HepG2 (cell line): ENCODE results near the gene NRN1L. TPM values are rescaled to one million over a fixed set of nuclear protein-coding genes. Genes with fewer than 3 reads are reported as not detected.

Source experiments
- BORCS8-MEF2B ChIP-seq: sonication (generic); formaldehyde crosslinking; IDR thresholded peaks from 2 replicates; pipeline ENCODE4 v1.8.0; 2022; ENCODE audit warnings: mild to moderate bottlenecking, missing genetic modification reagents
- CENPT ChIP-seq: sonication (generic); formaldehyde crosslinking; IDR thresholded peaks from 2 replicates; pipeline ENCODE4 v1.8.0; 2022; ENCODE audit warnings: low read depth, mild to moderate bottlenecking, moderate library complexity, missing genetic modification reagents
- ERF ChIP-seq: IDR thresholded peaks from 2 replicates; pipeline ENCODE4 v1.6.1; 2018; ENCODE audit warnings: missing biosample characterization, missing genetic modification reagents
- FOXK2 ChIP-seq: fragments of 450-650 bp; IDR thresholded peaks from 2 replicates; pipeline ENCODE4 v1.6.1; 2016
- JARID2 ChIP-seq: sonication (generic); formaldehyde crosslinking; IDR thresholded peaks from 2 replicates; pipeline ENCODE4 v1.8.1; 2023; ENCODE audit warnings: missing genetic modification reagents, inconsistent platforms; ENCODE audit not compliant: insufficient replicate concordance
- NFKB2 ChIP-seq: sonication (generic); formaldehyde crosslinking; IDR thresholded peaks from 2 replicates; pipeline ENCODE4 v1.4.0; 2020; ENCODE audit warnings: missing genetic modification reagents, borderline replicate concordance
- NFRKB ChIP-seq: fragments of 450-650 bp; IDR thresholded peaks from 2 replicates; pipeline ENCODE4 v1.6.1; 2017
- NR3C1 ChIP-seq: sonication (generic); formaldehyde crosslinking; IDR thresholded peaks from 2 replicates; pipeline ENCODE4 v1.4.0; 2020; ENCODE audit warnings: missing genetic modification reagents
- POLR2AphosphoS2 ChIP-seq: IDR thresholded peaks from 2 replicates; pipeline ENCODE4 v1.6.1; 2011; ENCODE audit warnings: low read depth, low read length, improper control_type of control experiment
- PPARG ChIP-seq: conservative IDR thresholded peaks from 2 replicates; pipeline ENCODE4 v1.6.1; 2016; ENCODE audit warnings: missing biosample characterization, missing genetic modification reagents
- PRPF4 ChIP-seq: fragments of 200-400 bp; formaldehyde crosslinking; IDR thresholded peaks from 2 replicates; pipeline ENCODE4 v1.6.1; 2016; ENCODE audit warnings: low read length, low read depth; ENCODE audit not compliant: poor library complexity, severe bottlenecking
- SRSF9 ChIP-seq: fragments of 200-400 bp; formaldehyde crosslinking; IDR thresholded peaks from 2 replicates; pipeline ENCODE4 v1.6.1; 2018; ENCODE audit warnings: borderline replicate concordance, mild to moderate bottlenecking, low read depth, low read length; ENCODE audit not compliant: insufficient read depth, poor library complexity, severe bottlenecking
- ZFP62 ChIP-seq: sonication (generic); formaldehyde crosslinking; IDR thresholded peaks from 2 replicates; pipeline ENCODE4 v1.4.0; 2020; ENCODE audit warnings: missing genetic modification reagents
- ZNF333 ChIP-seq: sonication (generic); formaldehyde crosslinking; IDR thresholded peaks from 2 replicates; pipeline ENCODE4 v1.4.0; 2020; ENCODE audit warnings: mild to moderate bottlenecking, missing genetic modification reagents, borderline replicate concordance
- ZNF350 ChIP-seq: sonication (generic); formaldehyde crosslinking; IDR thresholded peaks from 2 replicates; pipeline ENCODE4 v1.4.0; 2020; ENCODE audit warnings: mild to moderate bottlenecking, low read depth, missing genetic modification reagents, borderline replicate concordance
- ZNF746 ChIP-seq: sonication (generic); formaldehyde crosslinking; IDR thresholded peaks from 2 replicates; pipeline ENCODE4 v1.8.0; 2022; ENCODE audit warnings: mild to moderate bottlenecking, missing genetic modification reagents
- ZNF891 ChIP-seq: sonication (generic); formaldehyde crosslinking; IDR thresholded peaks from 2 replicates; pipeline ENCODE4 v1.5.0; 2020; ENCODE audit warnings: mild to moderate bottlenecking, missing genetic modification reagents
- ZSCAN9 ChIP-seq: IDR thresholded peaks from 2 replicates; pipeline ENCODE4 v1.6.1; 2016; ENCODE audit warnings: borderline replicate concordance
- polyA plus RNA-seq, 8 experiments: library from polyadenylated mRNA; depleted of rRNA in 3 of 8; stranded (reverse) in 7 of 8; unstranded in 1 of 8; fragments of >200 nt; fragmentation: Illumina TruSeq in 4 of 8; extraction: Trizol in 4 of 8; gene quantifications; 2 replicates each; pipeline versions ENCODE4 v1.2.1 to v1.2.3, GENCODE V29; 2011 to 2016; ENCODE audit warnings: low read depth in 4 of 8, missing spikeins in 1 of 8, mixed read lengths in 1 of 8; ENCODE audit not compliant: insufficient read depth in 1 of 8
- total RNA-seq, 5 experiments: library from RNA; depleted of rRNA; stranded (reverse); fragments of >200 nt; fragmentation: Illumina TruSeq; extraction: Trizol; gene quantifications; 2 replicates each; pipeline ENCODE4 v1.2.3, GENCODE V29; 2016; ENCODE audit warnings: low read depth in 1 of 5
- TF ChIP-seq, protein P1 (sequence below): sonication (generic); formaldehyde crosslinking; IDR thresholded peaks from 2 replicates; pipeline ENCODE4 v1.5.1; 2020; ENCODE audit warnings: mild to moderate bottlenecking, missing genetic modification reagents, borderline replicate concordance
- TF ChIP-seq, protein P2 (sequence below): sonication (generic); formaldehyde crosslinking; IDR thresholded peaks from 2 replicates; pipeline ENCODE4; 2020; ENCODE audit warnings: missing genetic modification reagents, mild to moderate bottlenecking, borderline replicate concordance
- TF ChIP-seq, protein P3 (sequence below): IDR thresholded peaks from 2 replicates; pipeline ENCODE4 v1.6.1; 2016; ENCODE audit warnings: missing compliant biosample characterization, missing genetic modification reagents, borderline replicate concordance
- TF ChIP-seq, protein P4 (sequence below): IDR thresholded peaks from 2 replicates; pipeline ENCODE4 v1.6.1; 2012; ENCODE audit warnings: inconsistent platforms

Gene NRN1L
- total and polyA plus RNA-seq, 2 of the 13 experiments (the other 11 are each of a cell fraction or from before 2014, with no cell fraction given) = 0.53 to 1.2 TPM

DNA sequence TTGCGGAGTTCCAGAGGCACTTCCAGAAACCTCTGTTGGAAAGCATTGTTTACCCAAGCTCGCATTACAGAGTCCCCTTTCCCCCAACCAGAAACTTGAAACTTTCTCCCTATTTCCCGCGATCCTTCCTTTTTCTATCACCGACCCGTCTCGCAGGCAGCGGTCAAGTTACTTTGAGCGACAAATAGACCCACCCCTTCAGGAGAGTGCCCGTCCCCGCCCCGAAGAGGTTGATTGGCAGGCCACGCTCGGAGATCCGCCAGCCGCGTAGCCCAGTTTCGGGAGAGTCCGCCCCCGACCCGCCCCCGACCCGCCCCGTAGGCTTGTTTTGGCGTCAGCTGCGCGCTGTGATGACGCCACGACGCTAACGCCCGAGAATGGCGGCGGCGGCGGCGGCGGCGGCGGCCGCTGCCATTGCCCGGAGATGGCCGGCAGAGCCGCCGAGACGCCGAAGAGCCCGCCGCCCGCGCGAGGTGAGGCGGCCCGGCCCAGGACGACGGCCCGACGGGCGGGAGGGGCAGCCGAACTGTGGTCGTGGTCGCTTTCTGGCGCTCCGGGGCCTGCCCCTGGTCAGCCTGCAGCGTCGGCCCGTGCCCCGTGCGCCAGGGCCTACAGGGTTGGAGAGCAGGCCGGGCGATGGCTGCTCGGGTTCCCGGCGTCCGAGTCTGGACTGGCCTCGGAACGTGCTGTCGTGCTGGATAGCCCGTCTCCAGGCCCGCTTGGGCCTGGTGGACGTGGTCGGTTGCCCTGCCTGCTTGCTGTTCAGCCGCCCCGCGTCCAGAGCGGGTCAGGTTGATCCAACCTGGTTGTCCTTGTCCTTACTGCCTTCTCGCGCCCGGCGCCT is 8.4 kb downstream of the NRN1L start, which contains the start of gene PSKH1 (continued):
- TF ChIP-seq, protein P1, sequence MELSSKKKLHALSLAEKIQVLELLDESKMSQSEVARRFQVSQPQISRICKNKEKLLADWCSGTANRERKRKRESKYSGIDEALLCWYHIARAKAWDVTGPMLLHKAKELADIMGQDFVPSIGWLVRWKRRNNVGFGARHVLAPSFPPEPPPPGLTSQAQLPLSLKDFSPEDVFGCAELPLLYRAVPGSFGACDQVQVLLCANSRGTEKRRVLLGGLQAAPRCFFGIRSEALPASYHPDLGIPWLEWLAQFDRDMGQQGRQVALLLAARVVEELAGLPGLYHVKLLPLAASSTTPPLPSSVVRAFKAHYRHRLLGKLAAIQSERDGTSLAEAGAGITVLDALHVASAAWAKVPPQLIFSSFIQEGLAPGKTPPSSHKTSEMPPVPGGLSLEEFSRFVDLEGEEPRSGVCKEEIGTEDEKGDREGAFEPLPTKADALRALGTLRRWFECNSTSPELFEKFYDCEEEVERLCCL (CRISPR knock-in tag) = 0 out of 2 replicates have a peak, but pooled peaks have one; percentile 24
- TF ChIP-seq SRSF9 = no peak
- peak; percentile 62; the same call in 1 of the 2 replicates for TF ChIP-seq CENPT (CRISPR knock-in tag)
- TF ChIP-seq BORCS8-MEF2B (CRISPR knock-in tag) = peak; percentile 64
- no peak for TF ChIP-seq ZNF350
- 0 out of 2 replicates have a peak, but pooled peaks have one; percentile 56 for TF ChIP-seq ZNF746 (CRISPR knock-in tag)
- TF ChIP-seq, protein P2, sequence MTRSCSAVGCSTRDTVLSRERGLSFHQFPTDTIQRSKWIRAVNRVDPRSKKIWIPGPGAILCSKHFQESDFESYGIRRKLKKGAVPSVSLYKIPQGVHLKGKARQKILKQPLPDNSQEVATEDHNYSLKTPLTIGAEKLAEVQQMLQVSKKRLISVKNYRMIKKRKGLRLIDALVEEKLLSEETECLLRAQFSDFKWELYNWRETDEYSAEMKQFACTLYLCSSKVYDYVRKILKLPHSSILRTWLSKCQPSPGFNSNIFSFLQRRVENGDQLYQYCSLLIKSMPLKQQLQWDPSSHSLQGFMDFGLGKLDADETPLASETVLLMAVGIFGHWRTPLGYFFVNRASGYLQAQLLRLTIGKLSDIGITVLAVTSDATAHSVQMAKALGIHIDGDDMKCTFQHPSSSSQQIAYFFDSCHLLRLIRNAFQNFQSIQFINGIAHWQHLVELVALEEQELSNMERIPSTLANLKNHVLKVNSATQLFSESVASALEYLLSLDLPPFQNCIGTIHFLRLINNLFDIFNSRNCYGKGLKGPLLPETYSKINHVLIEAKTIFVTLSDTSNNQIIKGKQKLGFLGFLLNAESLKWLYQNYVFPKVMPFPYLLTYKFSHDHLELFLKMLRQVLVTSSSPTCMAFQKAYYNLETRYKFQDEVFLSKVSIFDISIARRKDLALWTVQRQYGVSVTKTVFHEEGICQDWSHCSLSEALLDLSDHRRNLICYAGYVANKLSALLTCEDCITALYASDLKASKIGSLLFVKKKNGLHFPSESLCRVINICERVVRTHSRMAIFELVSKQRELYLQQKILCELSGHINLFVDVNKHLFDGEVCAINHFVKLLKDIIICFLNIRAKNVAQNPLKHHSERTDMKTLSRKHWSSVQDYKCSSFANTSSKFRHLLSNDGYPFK (CRISPR knock-in tag) = no peak
- peak; percentile 88; the same call in 1 of the 2 replicates for TF ChIP-seq NFKB2 (CRISPR knock-in tag)
- TF ChIP-seq ERF (CRISPR knock-in tag) = peak; percentile 22
- peak; percentile 96 for TF ChIP-seq ZNF333 (CRISPR knock-in tag)
- TF ChIP-seq, protein P3, sequence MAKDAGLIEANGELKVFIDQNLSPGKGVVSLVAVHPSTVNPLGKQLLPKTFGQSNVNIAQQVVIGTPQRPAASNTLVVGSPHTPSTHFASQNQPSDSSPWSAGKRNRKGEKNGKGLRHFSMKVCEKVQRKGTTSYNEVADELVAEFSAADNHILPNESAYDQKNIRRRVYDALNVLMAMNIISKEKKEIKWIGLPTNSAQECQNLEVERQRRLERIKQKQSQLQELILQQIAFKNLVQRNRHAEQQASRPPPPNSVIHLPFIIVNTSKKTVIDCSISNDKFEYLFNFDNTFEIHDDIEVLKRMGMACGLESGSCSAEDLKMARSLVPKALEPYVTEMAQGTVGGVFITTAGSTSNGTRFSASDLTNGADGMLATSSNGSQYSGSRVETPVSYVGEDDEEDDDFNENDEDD (CRISPR knock-in tag) = no peak; the same call in 1 of the 2 replicates
- TF ChIP-seq POLR2AphosphoS2 = no peak
- no peak for TF ChIP-seq NR3C1
- TF ChIP-seq PPARG (CRISPR knock-in tag) = no peak
- TF ChIP-seq ZNF891 (CRISPR knock-in tag) = no peak; the same call in 1 of the 2 replicates
- TF ChIP-seq JARID2 (CRISPR knock-in tag) = peak; percentile 81
- no peak for TF ChIP-seq FOXK2
- TF ChIP-seq, protein P4, sequence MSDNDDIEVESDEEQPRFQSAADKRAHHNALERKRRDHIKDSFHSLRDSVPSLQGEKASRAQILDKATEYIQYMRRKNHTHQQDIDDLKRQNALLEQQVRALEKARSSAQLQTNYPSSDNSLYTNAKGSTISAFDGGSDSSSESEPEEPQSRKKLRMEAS = peak; percentile 69
- no peak for TF ChIP-seq NFRKB
- TF ChIP-seq PRPF4 = no peak
- no peak for TF ChIP-seq ZSCAN9 (CRISPR knock-in tag)
- TF ChIP-seq ZFP62 = no peak; the same call in 1 of the 2 replicates
